Testis (tissue), 3 donors: ENCODE measurements around the gene ALOXE3. TPM values are rescaled to one million over a fixed set of nuclear protein-coding genes. Genes with fewer than 3 reads are reported as not detected.
"Not testable (repeated sequence)": the region's sequence is repeated elsewhere in the genome, so short reads cannot be mapped to it uniquely, and the experiment has no call there.

Source experiments
- DNase-seq: peaks from one replicate; pipeline ENCODE4 v3.0.0-alpha.2; 2019
- H3K27ac ChIP-seq, 2 donors: fragments of 200-600 bp; sonication (generic); one replicate each; pipeline ENCODE4 v1.5.1; 2019
- H3K27me3 ChIP-seq: fragments of 200-600 bp; sonication (generic); one replicate; pipeline ENCODE4 v1.5.1; 2019
- H3K36me3 ChIP-seq: fragments of 200-600 bp; sonication (generic); one replicate; pipeline ENCODE4 v1.5.1; 2017; ENCODE audit warnings: low read depth; ENCODE audit errors: missing control alignments
- H3K4me1 ChIP-seq: fragments of 200-600 bp; sonication (generic); one replicate; pipeline ENCODE4 v1.5.1; 2019
- H3K4me3 ChIP-seq, 2 donors: fragments of 200-600 bp; sonication (generic); one replicate each; pipeline ENCODE4 v1.5.1; 2017 to 2019
- H3K9me3 ChIP-seq: fragments of 200-600 bp; sonication (generic); one replicate; pipeline ENCODE4 v1.5.1; 2017
- POLR2A ChIP-seq: fragments of 450-650 bp; IDR thresholded peaks from one replicate; pipeline ENCODE4 v1.6.1; 2017; ENCODE audit warnings: antibody characterized with exemption, mild to moderate bottlenecking, moderate library complexity
- WGBS, 2 donors: methylation state at CpG; one replicate each; pipeline ENCODE4 v1.1.5; 2018; 5-methylcytosine and 5-hydroxymethylcytosine counted together
- intact Hi-C: fragments of 100-400 bp; cut with DNase I; formaldehyde crosslinking; loops from one replicate; pipeline ENCODE4 v1.15.1; 2023; ENCODE audit warnings: low total_unique reads
- polyA plus RNA-seq: library from polyadenylated mRNA; stranded (reverse); fragments of 350-450 nt; fragmentation: Illumina TruSeq; extraction: RNeasy Lipid Tissue Mini Kit (QIAGEN cat#74804); gene quantifications from one replicate; pipeline ENCODE4 v1.2.3, GENCODE V29; 2014; ENCODE audit warnings: low read depth, low replicate concordance; ENCODE audit not compliant: insufficient read depth
- total RNA-seq, 2 donors: library from RNA; depleted of rRNA; stranded (reverse); fragments of >200 nt; gene quantifications; one replicate each; pipeline ENCODE4 v1.2.3, GENCODE V29; 2016
- TF ChIP-seq, protein P1 (sequence below), 3 experiments: fragments of 450-650 bp in 2 of 3; fragments of 200-600 bp in 1 of 3; sonication (generic) in 1 of 3; IDR thresholded peaks; one replicate each; pipeline ENCODE4 v1.5.1; 2016 to 2019; ENCODE audit warnings: antibody characterized with exemption in 3 of 3, mild to moderate bottlenecking in 2 of 3, moderate library complexity in 1 of 3

ALOXE3 gene
- total and polyA plus RNA-seq, 3 donors from 2014 or later = 2.2 to 4.3 (median 2.7) TPM

DNA sequence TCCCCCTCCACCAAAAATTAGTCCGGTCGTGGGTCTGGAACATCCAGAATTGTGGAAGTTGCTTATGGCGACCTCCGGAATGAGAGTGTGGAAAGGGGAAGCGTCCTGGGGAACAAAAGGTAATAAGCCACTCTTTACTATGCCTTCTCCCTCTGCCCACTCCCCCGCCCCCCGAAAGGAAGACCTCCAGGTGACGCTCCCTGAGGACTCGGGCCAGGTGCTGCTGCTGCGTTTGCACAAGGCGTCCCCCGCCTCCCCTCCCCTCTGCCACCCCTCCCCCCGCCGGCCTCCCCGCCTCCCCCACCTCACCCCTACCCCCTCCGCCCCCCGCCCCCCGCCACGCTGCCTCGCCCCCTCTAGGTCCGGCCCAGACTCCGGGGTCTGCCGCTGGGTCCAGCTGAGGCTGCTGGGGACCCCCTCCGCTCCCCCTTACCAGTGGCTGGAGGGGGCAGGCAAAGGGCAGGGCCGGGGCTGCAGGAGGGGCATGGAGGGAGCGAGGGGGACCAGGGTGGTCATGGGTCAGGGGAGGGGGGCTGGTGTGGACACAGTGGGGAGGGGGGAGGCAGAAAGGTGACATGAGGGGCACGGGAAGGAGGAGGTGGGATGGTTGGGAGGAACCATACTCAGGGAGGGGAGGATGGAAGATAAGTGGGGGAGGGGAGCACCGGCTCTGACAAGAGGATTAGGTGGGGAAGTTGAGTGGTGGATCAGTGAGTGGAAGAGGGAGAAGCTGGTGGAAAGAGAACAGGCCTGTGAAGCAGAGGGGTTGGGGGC, 54.4 kb downstream of the ALOXE3 start:
- 4 to 5% methylated on average over 13 to 25 of the region's 28 CpGs for WGBS, 2 donors
- no peak for DNase-seq
- H3K36me3 ChIP-seq = no peaks in the 10 kb centered on the region
- TF ChIP-seq, protein P1, sequence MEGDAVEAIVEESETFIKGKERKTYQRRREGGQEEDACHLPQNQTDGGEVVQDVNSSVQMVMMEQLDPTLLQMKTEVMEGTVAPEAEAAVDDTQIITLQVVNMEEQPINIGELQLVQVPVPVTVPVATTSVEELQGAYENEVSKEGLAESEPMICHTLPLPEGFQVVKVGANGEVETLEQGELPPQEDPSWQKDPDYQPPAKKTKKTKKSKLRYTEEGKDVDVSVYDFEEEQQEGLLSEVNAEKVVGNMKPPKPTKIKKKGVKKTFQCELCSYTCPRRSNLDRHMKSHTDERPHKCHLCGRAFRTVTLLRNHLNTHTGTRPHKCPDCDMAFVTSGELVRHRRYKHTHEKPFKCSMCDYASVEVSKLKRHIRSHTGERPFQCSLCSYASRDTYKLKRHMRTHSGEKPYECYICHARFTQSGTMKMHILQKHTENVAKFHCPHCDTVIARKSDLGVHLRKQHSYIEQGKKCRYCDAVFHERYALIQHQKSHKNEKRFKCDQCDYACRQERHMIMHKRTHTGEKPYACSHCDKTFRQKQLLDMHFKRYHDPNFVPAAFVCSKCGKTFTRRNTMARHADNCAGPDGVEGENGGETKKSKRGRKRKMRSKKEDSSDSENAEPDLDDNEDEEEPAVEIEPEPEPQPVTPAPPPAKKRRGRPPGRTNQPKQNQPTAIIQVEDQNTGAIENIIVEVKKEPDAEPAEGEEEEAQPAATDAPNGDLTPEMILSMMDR (IDR thresholded peaks at IDR 0.05) = no peak
- no peak for TF ChIP-seq POLR2A
- no peaks in the 10 kb centered on the region for H3K27me3 ChIP-seq
- intact Hi-C loops = no loop called here
- H3K4me3 ChIP-seq = no peak overlapping the region
- no peaks in the 10 kb centered on the region for H3K9me3 ChIP-seq
- no peak overlapping the region for H3K27ac ChIP-seq
- H3K4me1 ChIP-seq = no peaks in the 10 kb centered on the region

DNA sequence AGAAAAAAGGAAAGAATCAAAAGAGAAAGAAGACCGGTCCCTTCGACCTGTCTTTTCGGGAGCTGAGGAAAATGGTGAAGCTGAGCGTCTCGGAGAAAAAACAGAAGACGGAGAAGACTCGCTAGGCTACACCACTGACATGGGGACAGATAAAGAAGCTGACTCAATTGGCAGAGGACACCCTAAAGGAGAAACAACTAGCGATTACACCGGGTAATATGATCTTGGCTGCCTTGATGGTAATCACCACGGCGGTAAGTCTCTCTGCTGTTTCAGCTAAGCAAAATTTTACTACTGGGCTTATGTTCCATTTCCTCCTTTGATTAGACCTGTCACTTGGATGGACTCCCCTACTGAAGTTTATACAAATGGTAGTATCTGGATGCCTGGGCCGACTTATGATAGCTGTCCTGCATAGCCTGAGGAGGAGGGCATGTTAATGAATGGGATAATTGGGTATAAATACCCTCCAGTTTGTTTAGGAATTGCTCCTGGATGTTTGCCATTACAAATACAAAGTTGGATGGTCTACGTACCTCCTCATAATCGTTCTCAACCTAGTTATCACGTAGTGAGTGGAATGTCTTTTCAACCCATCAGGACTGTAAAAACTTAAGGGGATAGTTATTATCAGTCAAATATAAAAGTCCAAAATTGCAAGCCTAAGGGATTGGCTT, 55.4 kb downstream of the ALOXE3 start:
- H3K36me3 ChIP-seq = no peaks in the 10 kb centered on the region
- H3K4me1 ChIP-seq = no peaks in the 10 kb centered on the region
- H3K27me3 ChIP-seq = no peaks in the 10 kb centered on the region
- 5 to 9% methylated on average over 15 of the region's 15 CpGs for WGBS, 2 donors
- no peak for DNase-seq
- TF ChIP-seq, protein P1 (IDR thresholded peaks at IDR 0.05) = no peak
- TF ChIP-seq POLR2A = no peak
- H3K27ac ChIP-seq = no peak overlapping the region
- H3K9me3 ChIP-seq = no peaks in the 10 kb centered on the region
- intact Hi-C loops = no loop called here
- no peak overlapping the region for H3K4me3 ChIP-seq

DNA sequence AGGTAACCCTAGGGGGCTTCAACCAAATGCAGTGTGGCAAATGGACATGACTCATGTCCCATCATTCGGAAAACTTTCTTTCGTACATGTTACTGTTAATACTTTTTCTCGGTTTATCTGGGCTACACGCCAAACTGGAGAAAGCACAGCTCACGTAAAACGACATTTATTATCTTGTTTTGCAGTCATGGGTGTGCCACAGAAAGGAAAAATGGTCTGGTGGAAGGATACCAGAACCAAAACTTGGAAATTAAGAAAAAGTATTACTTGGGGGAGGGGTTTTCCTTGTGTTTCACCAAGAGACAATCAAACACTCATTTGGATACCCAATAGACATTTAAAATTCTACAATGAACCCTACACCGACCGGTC, 55.9 kb downstream of the ALOXE3 start:
- H3K4me3 ChIP-seq = no peak overlapping the region
- no peaks in the 10 kb centered on the region for H3K9me3 ChIP-seq
- no peaks in the 10 kb centered on the region for H3K27me3 ChIP-seq
- H3K27ac ChIP-seq = no peak overlapping the region
- H3K36me3 ChIP-seq = no peaks in the 10 kb centered on the region
- WGBS, 2 donors = 7 to 15% methylated on average over 8 of the region's 8 CpGs
- H3K4me1 ChIP-seq = no peaks in the 10 kb centered on the region
- intact Hi-C loops = no loop called here
- TF ChIP-seq, protein P1 (IDR thresholded peaks at IDR 0.05) = no peak
- TF ChIP-seq POLR2A = no peak
- no peak for DNase-seq

DNA sequence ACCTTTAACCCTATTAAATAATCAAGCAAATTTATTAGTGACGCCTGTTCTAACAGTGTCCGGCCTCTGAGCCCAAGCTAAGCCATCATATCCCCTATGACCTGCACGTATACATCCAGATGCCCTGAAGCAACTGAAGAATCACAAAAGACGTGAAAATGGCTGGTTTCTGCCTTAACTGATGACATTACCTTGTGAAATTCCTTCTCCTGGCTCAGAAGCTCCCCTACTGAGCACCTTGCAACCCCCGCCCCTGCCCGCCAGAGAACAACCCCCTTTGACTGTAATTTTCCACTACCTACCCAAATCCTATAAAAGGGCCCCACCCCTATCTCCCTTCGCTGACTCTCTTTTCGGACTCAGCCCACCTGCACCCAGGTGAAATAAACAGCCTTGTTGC, 56.5 kb downstream of the ALOXE3 start:
- H3K36me3 ChIP-seq, H3K4me1 ChIP-seq, H3K27me3 ChIP-seq, H3K9me3 ChIP-seq, H3K27ac ChIP-seq, H3K4me3 ChIP-seq, DNase-seq, intact Hi-C loops: not testable (repeated sequence)
- WGBS, 2 donors = 30 to 45% methylated on average over 8 of the region's 8 CpGs

DNA sequence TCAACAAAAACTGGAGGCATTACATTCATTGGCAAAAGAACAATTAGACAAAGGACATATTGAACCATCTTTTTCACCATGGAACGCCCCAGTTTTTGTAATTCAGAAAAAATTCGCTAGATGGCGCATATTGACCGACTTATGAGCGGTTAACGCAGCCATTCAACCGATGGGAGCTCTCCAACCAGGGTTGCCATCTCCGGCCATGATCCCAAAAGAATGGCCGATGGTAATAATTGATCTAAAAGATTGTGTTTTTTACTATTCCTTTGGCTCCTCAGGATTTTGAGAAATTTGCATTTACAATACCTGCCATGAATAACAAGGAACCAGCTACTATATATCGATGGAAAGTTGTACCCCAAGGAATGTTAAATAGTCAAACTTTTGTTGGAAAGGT, 58.0 kb downstream of the ALOXE3 start:
- 5 to 7% methylated on average over 10 of the region's 10 CpGs for WGBS, 2 donors
- Histone ChIP-seq H3K27ac (no peak overlapping the region), H3K9me3 (no peaks in the 10 kb centered on the region), H3K36me3 (no peaks in the 10 kb centered on the region), H3K27me3 (no peaks in the 10 kb centered on the region), H3K4me1 (no peaks in the 10 kb centered on the region), H3K4me3 (no peak overlapping the region)
- TF ChIP-seq, protein P1 (IDR thresholded peaks at IDR 0.05) = peak; percentile 69 to 76 (median 70)
- TF ChIP-seq POLR2A = no peak
- intact Hi-C loops = no loop called here
- peak; percentile 80 for DNase-seq
